ACHN (cell line): ENCODE data around the gene SETD9.

Experiments
- DNase-seq: peaks from one replicate; pipeline ENCODE4 v3.0.0-alpha.2; 2015
- in situ Hi-C: cut with HindIII; loops from 2 replicates; pipeline ENCODE4 v1.10.0; 2017; ENCODE audit warnings: low sequenced_read_pairs, low pct_ligation_motif_present, low pct_unique_long_range_greater_than_20kb

The SETD9 gene, protein sequence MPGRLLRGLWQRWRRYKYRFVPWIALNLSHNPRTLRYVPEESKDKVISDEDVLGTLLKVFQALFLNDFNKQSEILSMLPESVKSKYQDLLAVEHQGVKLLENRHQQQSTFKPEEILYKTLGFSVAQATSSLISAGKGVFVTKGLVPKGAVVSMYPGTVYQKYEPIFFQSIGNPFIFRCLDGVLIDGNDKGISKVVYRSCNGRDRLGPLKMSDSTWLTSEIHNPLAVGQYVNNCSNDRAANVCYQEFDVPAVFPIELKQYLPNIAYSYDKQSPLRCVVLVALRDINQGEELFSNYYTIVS

DNA sequence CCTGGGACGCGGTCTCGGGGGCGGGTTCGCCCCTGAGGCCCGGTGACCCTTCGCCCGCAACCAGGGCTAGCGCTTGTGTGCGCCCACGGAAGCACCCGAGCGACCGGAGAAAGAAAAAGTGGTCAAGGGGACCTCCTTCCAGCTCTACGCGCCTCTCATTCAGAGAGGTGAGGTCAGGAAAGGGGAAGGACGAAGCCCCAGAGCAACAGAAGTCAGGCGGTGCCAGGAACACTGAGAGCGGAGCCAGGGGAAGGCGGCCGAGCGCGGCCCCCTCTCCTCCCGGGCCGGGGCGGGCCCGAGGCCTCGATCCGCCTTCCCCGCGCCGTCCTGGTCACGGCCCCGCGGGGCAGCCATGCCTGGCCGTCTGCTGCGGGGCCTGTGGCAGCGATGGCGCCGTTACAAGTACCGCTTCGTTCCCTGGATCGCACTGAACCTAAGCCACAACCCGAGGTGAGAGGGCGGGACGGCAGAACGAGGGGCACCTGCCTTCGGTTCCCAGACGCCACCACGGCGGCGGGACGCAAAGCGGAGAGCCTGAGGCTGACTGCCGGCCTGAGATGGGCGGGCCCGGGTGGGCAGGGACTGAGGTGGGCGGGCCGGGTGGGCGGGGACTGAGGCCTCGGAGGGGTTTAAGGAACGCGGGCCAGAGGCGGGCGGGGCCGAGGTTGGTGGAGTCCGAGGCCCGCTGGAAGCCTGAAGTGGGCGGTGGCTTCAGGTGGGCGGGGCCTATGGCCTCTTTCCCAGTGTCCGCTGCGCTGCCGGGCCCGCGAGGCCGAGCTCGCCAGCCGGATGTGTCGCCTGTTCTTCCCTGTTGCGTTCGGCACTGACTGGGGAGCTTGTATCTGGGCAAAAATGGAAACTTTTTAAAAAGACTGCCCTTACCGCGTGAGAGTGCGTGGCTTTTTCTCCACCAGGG lies at the start of gene SETD9:
TSS of gene SETD9 (plus strand) at position 303 of the 916 bp plus-strand sequence. CDS start at position 353, 50 bp downstream.
- peak; percentile 95 for DNase-seq
- in situ Hi-C loops = no loop called here

DNA sequence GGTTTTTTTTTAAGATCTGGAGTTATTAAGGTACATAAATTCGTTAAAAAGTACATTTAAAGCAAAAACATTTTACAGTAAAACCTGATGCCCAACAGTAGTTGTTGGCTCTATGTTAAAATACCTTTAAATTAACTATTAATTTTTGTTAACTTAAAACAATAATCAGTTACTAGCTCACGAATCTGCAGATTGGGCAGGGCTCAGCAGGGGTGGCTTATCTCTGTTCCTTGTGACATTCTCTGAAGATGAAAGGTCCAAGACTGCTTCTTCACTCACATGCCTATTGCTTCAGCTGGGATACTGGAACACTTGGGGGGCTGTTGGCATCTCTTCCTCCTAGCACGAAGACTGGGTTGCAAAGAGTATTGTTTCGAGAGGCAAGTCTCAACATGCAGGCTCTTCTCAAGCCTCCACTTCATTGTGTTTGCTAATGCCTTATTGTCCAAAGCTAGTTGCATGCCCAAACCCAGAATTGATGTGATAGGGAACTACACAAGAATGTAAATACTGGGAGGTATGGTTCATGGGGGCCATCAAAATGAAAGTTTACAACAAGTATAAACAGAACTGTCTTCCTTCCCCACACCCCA lies 47.4 kb upstream of the SETD9 start:
- DNase-seq = no peak
- in situ Hi-C loops = no loop called here

DNA sequence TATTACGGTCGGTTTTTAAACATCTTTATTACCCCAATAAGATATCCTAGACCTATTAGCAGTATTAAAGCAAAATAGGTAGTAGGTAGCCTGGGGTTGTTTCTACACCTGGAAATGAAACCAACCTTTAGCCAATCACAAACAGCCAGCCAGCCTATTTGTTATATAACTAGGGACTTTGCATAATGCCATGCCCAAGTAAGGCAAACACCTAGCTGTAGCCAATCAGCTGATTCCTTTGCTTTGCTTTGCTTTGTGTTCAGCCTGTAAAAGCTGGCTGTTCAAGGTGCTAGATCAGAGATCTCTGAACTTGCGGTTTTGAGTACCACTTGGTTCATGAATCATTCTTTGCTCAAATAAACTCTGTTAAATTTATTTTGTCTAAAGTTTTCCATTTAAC lies 46.5 kb upstream of the SETD9 start:
- in situ Hi-C loops = no loop called here

DNA sequence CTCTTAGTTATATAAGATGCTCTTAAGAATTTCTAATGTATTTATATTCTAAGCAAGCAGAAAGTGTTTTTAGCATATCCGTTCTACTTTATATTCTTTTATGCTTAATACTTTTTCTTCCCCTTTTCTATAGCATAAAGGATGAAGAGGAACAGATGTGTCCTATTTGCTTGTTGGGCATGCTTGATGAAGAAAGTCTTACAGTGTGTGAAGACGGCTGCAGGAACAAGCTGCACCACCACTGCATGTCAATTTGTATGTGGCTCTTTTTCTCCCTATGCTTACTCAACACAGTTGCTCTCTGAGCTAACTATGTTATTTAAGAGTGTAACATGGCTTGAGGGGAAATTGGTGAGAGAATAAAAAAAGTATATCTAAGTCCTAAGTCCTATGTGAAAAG lies 37.6 kb upstream of the SETD9 start:
- in situ Hi-C loops = no loop called here
- DNase-seq = no peak

More for the DNA sequence above, 46.5 kb upstream of the SETD9 start:
- DNase-seq = no peak

DNA sequence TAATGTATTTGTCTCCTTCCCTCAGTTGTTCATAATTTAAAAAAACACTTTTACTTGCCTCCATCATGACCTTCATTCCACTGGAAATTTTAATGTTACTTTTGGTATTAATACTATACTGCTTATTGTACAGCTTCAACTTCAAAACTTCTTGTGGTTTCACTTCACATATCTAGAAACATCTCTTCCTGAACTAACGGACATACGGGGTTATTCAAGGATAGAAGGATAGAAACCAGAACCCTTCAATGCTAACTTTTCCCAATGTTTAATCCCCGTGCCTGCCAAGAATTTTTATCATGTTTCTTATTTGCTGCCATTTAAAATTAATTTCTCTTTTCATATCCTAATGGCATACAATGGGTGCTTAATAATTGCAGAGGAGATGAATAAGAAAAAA lies 36.3 kb upstream of the SETD9 start:
- in situ Hi-C loops = no loop called here

DNA sequence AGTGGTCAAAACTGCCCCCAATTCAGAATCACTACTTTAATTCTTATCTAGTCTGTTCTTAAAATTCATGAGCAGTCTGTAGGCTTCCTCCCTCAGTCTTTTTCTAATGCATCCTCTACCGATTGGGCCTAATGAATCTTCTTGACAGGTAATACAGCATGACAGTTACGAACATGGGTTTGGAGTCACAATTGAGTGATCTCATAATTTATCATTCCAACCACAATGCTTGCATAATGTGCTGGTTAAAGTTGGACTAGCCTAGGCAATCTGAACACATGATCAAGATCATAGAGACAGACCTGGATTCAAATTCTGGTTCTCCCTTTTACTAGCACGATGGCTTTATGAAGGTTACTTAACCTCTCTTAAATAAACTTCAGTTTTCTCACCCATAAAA lies 33.1 kb upstream of the SETD9 start:
- DNase-seq = no peak
- in situ Hi-C loops = no loop called here

More for the DNA sequence above, 36.3 kb upstream of the SETD9 start:
- DNase-seq = no peak

DNA sequence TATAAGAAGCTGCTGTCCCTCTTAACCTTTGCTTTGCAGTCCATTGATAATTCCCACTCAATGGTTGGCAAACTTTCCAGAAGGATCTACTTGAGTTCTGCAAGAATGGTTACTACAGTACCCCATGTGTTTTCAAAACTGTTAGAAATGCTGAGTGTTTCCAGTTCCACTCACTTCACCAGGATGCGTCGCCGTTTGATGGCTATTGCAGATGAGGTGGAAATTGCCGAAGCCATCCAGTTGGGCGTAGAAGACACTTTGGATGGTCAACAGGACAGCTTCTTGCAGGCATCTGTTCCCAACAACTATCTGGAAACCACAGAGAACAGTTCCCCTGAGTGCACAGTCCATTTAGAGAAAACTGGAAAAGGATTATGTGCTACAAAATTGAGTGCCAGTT lies 27.8 kb upstream of the SETD9 start:
- no peak for DNase-seq
- in situ Hi-C loops = no loop called here

DNA sequence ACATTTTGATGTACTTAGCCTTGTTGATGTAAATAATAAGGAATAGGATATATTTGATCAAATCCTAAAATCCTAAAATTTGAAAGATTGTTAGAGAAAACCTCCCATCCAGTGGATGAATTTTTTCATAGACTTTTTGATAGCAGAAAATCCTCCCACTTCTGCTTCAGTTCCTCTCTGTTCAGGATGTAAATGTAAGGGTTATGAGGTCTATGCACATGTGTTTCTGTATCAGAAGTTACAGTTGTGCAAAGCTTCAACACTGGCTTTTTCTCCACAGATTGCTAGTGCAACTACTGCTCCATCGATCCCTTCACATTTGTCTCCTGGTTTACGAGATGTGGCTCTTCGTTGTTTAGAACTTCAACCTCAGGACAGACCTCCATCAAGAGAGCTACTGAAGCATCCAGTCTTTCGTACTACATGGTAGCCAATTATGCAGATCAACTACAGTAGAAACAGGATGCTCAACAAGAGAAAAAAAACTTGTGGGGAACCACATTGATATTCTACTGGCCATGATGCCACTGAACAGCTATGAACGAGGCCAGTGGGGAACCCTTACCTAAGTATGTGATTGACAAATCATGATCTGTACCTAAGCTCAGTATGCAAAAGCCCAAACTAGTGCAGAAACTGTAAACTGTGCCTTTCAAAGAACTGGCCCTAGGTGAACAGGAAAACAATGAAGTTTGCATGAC lies 16.0 kb upstream of the SETD9 start:
- in situ Hi-C loops = no loop called here
- DNase-seq = no peak

DNA sequence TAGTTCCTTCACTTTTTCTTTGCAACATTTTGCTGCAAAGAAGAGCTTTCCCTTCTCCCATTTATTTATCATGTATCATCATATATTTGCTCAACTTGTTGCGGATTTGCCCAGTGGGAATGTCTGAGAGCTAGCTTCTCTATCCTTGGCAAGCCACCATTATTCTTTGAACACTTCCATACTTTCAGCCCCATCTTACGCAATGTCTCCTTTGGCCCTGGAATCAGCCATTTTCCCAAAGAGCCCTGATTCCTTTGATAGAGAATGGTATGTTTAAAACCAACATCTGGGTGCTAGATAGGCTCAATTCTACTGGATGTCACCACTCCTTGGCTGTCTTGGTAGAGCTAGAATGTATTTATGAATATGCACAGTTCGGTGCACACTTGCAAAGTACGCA lies 12.6 kb upstream of the SETD9 start:
- in situ Hi-C loops = no loop called here
- no peak for DNase-seq

DNA sequence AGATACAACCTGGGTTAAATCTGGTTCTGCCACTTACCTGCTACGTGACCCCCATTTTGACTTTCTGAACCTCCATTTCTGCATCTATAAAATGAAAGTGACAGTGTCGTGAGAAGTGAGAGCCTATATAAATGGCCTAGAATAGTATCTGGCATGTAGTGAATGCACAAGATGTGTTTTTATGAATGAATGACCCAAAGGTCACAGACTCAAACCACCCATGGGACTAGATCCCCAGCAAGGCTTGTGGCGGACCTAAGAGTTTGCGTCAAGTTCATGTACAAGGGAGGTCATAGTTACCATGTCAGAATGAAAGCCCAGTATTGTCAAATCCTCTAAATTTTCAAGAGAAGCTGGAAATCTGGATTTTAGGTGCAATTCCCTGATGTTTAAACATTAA lies 11.2 kb upstream of the SETD9 start:
- in situ Hi-C loops = no loop called here
- no peak for DNase-seq

DNA sequence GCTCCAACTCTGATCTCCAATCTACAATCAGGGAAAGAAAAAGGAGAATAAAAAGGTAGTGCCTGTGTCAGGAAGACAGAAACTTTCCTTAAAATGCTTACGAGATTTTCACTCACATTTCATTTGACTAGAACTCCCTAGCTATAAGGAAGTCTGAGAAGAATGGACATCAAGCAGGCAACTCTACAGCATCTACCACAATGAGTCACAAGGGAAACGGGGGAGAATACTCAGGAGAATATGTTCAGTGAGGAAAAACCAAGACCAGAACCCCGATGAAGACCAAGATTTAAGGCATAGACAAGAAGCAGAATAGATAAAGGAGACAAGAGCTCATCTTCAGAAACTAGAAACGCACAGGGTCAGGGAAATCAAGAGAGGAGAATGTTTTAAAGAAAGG lies 9.0 kb upstream of the SETD9 start:
- DNase-seq = peak; percentile 10
- in situ Hi-C loops = no loop called here

DNA sequence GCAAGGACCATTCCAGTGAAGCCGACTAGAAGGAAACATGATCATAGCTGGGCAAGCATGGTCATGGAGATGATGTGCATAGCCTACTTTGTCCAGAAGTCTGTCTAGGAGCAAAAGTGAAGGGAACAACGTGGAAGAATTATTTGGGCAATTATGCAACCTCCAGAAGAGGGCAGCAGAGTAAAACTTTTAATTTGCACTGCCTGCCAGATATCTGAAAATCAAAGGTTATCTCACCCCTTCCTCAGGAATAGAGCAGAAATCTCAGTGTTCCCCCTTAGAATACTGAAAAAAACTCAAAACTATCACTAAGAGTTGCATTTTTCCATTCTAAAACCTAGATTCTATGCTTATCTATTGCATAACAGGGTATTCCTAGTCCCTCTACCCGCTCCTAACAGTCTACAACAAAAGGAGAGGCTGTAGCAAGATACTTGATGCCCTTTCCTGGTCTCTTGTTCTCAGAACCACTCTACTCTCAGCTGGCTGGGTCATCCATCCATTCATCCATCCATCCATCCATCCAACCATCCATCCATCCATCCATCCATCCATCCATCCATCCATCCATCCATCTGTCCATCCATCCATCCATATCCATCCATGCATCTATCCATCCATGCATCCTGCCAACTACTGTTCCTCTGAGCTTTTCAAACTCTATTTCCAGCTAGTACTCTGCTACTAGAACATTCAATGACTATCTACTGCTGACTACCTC lies 8.4 kb upstream of the SETD9 start:
- in situ Hi-C loops = no loop called here
- DNase-seq = peak; percentile 48

DNA sequence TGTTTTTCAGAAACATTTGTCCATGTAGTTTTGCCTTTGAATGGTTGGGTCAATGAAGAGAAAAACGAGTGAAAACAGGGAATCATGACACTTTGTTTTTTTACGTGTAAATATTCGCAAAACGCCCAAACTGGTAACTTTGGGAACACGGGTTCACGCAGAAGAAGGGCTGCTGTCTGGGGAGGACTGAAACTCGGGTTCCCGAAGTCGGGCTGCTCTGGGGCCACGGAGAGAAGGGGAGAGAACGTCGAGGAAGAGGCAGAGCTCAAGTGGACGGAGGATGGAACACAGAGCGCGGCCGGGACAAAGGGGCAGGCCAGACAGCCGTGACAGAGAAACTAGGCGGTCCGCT lies 478 bp upstream of the SETD9 start:
- in situ Hi-C loops = no loop called here
- DNase-seq = no peak

DNA sequence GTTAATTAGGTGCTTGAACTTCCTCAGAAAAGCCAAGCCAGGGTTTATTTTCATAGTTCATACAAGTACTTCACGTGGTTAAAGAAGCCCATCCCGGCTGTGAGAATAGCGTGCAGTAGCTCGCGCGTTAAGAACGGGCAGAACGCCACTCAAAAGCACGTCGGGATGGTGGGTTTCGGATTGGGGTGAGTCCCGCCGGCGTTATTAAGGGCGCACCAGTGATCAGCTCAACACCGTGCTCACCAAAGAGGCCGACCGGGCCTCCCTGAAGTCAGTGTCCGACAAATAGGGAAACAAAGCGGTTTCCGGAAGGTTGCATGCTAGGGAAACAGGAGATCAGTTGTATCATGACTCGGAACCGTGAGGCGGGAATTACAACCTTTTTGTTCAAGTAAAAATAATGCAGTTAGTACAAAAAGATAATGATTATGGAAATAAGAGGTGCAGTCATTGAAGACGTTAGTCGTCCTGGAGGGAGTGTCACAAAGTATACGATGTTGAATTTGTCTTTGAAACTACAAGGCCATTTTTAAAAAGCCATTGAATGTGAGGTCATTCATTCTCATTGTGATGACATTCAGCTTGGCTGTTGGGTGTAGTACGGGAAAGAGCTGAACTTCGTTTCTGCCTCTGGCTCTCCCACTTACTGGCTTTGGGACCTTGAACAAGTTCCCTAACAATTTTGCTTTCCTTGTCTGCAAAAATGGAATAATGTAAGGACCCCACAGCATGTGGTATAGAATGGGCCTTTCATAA lies 992 bp downstream of the SETD9 start:
- peak; percentile 57 for DNase-seq

DNA sequence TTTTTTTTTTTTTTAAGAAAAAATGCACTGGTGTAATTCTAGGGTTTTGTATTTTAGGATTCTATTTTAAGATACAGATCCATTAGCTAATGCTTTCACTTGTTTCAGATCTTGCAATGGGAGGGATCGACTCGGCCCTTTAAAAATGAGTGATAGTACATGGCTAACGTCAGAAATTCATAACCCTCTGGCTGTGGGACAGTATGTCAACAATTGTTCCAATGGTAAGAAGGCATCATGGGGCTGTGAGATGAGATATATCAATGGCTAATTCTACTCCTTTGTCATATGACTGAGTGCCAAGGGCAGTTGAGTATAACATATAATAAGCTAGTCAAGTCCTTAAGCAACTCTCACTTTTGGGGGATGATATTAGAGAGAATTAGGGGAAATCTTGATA lies 4.4 kb downstream of the SETD9 start:
- in situ Hi-C loops = no loop called here
- DNase-seq = no peak

More for the DNA sequence above, 992 bp downstream of the SETD9 start:
- in situ Hi-C loops = no loop called here

DNA sequence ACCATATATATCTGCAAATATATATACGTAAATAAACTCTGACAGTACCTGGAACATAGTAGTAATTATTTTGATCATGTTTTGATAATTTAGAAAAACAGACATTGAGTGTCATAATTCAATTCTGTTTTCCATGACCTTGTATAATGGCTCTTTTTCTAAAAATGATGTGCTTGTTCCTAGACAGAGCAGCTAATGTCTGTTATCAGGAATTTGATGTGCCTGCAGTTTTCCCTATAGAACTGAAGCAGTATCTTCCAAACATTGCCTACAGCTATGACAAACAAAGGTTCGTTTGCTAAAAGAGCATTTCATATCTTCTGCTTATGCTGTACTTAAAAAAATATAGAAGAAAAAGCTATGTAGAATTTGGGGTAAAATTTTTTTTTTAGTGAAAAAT lies 5.3 kb downstream of the SETD9 start:
- in situ Hi-C loops = no loop called here
- no peak for DNase-seq

DNA sequence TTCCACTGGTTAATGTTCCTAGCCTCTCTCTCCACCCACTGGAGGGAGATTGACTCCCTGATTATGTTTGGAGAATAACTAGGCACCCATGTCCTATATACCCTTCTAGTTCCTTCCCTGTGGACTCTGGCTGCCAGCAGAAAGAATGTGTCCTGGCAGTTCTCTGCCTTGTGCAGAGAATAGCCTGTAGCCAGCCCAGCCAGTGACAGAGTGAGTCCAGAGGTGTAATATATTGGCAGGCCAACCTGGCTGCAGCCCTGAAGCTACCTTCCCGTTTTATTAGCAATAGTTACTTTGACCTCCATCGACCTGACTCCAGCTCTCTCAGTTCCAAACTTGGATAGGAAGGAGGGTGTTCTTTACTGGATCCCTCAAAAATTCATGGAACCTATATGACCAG lies 8.1 kb downstream of the SETD9 start:
- in situ Hi-C loops = no loop called here
- DNase-seq = no peak

DNA sequence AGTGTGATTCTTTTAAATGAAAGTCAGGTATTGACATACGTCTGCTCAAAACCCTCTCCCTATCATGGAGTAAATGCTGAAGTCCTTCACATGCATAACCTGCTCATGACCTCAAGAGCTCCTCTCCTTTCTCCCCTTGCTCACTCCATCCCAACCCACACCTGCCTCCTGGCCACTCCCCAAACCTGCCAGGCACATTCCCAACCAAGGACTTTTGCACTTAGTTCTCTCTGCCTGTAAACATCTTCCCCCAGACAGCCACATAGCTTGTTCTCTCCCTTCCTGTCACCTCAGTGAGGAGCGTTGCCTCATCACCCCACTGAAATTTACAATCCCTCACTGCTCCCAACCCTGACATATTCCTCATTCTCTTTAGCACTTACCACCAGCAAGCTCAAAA lies 8.7 kb downstream of the SETD9 start:
- in situ Hi-C loops = no loop called here
- DNase-seq = no peak
